HG02943 (cell line): ENCODE results near the gene PRRX2.
"Not testable (repeated sequence)": the region's sequence is repeated elsewhere in the genome, so short reads cannot be mapped to it uniquely, and the experiment has no call there.

ENCODE experiments used
- ATAC-seq: cut with Tn5 transposase; IDR thresholded peaks from one replicate; pipeline ENCODE4 v1.9.1; 2021; ENCODE audit warnings: mild to moderate bottlenecking, low read depth, moderate library complexity; ENCODE audit not compliant: unreplicated experiment

The PRRX2 gene

DNA sequence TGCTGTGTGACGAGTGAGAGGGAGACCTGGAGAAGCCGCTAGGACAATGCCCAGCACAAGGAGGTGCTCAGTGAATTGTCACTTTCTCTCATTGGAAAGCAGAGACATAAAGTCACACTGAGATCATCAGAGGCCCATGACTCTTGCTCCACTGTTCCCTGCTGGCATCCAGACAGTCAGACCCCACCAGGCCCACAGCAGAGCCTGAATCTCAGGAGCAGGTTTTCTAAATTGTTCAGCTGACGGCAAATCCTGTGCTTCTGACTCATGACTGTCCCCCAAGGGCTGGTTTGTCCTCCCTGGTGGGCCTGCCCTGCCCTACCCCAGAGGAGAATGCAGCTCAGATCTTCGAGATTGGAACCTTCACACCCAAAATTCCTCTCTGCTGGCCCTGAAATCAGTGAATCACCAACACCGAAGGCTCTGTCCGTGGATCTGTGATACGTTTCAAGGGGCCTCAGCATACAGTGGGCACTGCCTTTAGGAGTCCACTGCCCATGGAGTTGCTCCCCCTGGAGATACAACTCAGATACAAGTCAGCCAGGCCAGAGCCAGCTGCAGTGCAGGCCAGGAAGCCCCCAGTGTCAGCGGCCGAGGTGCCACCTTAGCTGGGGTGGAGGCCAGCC lies 84.7 kb downstream of the PRRX2 start:
- ATAC-seq = no peak

- ATAC-seq = no peak
Measured at GRCh38 chr9:129751841-129752801, 86.7 kb downstream of the PRRX2 start.

DNA sequence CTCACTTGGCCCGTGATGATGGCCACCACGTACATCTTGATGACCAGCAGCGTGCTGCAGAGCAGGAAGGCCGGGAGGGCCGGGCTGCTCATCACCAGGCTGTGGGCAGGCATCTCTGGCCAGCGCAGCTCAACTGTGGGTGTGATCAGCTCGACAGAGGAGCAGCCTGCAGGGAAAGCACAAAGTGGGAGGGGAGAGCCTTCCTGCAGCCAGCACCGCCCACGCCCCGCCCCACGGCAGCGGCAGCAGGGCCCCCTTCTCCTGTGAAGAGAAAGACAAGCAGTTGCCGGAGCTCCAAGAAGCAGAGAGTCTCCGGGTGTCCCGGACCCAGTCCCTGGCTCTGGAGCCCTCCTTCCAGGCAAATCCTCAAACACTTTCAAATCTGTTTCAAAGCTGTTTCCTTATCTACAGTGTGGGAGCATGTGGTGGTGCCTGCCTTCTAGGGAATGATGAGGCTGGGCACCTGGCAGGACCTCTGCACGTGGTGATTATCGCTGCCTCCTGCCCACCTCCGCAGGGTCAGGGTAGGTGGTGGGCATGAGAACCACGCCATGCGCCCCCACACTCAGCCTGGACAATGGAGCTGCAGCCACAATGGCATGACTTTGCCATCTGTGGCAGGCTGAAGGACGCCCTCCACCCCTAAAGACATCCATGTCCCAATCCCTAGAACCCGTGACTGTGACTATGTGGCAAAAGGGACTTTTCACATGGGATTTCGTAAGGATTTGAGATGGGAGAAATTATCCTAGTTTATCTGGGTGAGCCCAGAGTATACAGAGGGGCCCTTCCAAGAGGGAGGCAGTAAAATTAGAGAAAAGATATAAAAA lies 87.7 kb downstream of the PRRX2 start, which contains the start of gene PTGES:
Gene PTGES, minus strand, starts transcription at position 143 of the 830 bp plus-strand sequence. Its CDS starts 30 bp downstream, at position 113.
- no peak for ATAC-seq

GRCh38 chr9:129755151-129755550 lies 89.7 kb downstream of the PRRX2 start:
- ATAC-seq = no peak

GRCh38 chr9:129756191-129756590 lies 90.7 kb downstream of the PRRX2 start:
- no peak for ATAC-seq

- no peak for ATAC-seq
Measured at GRCh38 chr9:129757045-129757444, 91.6 kb downstream of the PRRX2 start.

- ATAC-seq = no peak
Measured at GRCh38 chr9:129759319-129759718, 93.9 kb downstream of the PRRX2 start.

- ATAC-seq = no peak
Measured at GRCh38 chr9:129759804-129760502, 94.5 kb downstream of the PRRX2 start.

GRCh38 chr9:129760784-129761183 lies 95.3 kb downstream of the PRRX2 start:
- not testable (repeated sequence) for ATAC-seq

- ATAC-seq = no peak
Measured at GRCh38 chr9:129761293-129761900, 96.0 kb downstream of the PRRX2 start.

DNA sequence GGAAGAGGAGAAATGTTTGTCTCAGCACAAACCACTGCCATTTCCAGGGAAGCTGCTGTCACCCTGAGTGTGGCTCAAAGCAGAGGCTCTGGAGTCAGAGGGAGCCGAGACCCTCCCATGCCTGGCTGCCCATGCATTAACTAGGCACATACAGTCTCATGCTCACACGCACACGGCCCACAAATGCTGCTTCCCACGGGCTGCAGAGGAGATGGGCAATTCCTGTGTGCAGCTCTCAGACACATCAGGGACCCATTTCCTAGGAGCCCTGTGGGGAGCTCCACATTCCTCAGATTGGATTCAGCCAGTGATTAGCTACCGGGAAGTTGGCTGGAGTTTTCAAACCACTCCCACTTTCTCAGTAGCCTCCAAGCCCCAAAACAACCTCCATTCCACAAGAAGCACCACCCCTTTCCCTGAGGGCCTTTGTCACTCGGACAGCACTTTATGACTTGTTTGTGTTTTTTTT lies 96.5 kb downstream of the PRRX2 start:
- ATAC-seq = no peak

GRCh38 chr9:129762370-129762984 lies 97.0 kb downstream of the PRRX2 start:
- not testable (repeated sequence) for ATAC-seq

DNA sequence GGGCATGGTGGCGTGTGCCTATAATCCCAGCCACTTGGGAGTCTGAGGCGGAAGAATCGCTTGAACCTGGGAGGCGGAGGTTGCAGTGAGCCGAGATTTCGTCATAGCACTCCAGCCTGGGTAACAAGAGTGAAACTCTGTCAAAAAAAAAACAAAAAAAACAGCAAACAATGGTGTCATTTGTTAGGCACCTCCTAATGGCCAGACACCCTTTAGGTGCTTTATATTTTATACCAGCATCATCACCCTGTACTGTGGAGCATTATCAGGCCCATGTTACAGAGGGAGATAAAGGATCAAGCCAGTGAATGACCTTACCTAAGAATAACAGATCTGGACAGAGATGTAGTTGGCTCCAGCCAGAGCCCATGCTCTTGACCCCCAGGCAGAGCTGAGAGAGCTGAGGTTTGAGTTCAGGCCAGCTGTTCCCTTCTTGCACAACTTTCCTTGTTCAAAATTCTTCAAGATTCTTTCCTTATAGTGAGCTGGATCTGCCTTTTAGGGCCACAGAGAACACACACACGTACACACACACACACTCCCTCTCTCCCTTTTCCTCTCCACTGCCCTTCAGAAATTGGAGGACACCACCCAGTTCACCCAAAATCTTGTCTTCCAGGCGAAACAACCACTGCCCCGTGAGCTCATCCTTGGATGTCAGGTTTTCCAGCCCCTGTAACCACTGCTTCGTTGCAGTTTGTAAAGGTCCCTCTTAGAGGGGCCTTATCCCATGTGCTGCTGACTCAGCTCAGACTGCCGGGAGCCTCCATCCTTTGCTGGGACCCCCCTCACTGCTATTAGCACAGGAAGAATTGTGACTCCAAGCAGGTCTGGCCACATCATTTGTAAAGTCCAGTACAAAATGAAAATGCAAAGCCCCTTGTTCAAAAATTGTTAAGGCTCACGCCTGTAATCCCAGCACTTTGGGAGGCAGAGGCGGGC lies 97.8 kb downstream of the PRRX2 start:
- no peak for ATAC-seq

GRCh38 chr9:129765764-129766317 lies 100.4 kb downstream of the PRRX2 start:
- ATAC-seq = no peak

DNA sequence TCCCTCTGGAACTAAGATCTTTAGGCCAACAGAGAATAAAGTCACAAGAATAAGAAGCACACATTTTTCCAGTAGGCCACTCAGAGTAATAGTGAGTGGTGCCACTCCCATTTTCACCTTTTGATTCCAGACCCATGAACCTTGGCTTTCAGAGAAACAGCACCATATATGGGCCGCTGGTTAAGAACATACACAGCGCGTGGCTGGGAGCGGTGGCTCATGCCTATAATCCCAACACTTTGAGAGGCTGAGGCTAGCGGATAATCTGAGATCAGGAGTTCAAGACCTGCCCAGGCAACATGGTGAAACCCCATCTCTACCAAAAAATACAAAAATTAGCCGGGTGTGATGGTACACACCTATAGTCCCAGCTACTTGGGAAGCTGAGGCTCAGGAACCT lies 103.0 kb downstream of the PRRX2 start:
- ATAC-seq = no peak

DNA sequence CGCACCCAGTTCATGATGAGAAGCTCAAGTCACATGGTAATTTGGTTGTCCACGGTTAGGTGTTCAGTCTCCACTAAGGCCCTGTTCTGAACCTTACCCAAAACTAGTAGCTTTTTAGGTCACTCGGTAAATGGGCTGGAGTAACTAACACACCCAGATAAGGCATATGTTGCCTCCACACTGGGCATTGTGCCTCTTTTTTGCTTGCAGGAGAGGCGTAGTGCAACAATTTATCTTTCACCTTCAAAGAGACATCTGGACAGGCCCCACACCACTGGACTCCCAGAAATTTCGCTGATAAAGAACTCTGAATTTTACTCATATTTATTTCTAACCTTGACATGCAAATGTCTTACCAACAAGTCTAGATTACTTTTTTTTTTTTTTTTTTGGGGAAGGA lies 104.2 kb downstream of the PRRX2 start:
- ATAC-seq = no peak

DNA sequence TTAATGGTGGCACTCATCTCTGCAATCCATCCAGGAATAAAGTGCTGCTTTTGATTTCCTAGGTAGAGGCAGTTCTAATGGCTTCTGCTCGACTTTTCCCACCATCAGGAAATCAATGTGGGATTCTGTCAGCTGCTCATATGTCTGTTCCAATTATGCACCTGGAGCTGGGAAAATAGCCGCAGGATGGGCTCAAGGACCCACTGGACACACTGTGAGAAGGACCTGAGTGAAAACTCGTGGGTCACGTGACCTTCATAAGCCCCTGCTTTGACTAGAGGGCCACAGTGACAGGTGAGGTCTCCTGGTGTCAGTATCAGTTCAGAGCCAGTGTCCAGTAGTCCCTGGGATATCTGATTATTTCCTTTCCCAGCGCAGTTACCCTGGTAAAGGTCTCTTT lies 105.3 kb downstream of the PRRX2 start:
- ATAC-seq = no peak
